ENCODE results near the gene LRRIQ3.

LRRIQ3 gene

GRCh38 chr1:74091371-74091770 is 106.6 kb downstream of the LRRIQ3 start:
- DNase-seq: no peak

- DNase-seq: no peak
Measured at GRCh38 chr1:74083128-74083527, 114.8 kb downstream of the LRRIQ3 start.

GRCh38 chr1:74065081-74065480 is 132.9 kb downstream of the LRRIQ3 start:
- no peak for DNase-seq

GRCh38 chr1:74057719-74058118 is 140.3 kb downstream of the LRRIQ3 start:
- DNase-seq: no peak

GRCh38 chr1:74053407-74053806 is 144.6 kb downstream of the LRRIQ3 start:
- no peak for DNase-seq

- no peak for DNase-seq
Measured at GRCh38 chr1:74050386-74050785, 147.6 kb downstream of the LRRIQ3 start.

GRCh38 chr1:74038042-74038441 is 159.9 kb downstream of the LRRIQ3 start:
- no peak for DNase-seq

- no peak for DNase-seq
Measured at GRCh38 chr1:74012583-74012982, 185.4 kb downstream of the LRRIQ3 start.

GRCh38 chr1:74011736-74012135 is 186.2 kb downstream of the LRRIQ3 start:
- no peak for DNase-seq

- DNase-seq: no peak
Measured at GRCh38 chr1:74010206-74010605, 187.8 kb downstream of the LRRIQ3 start.

- no peak for DNase-seq
Measured at GRCh38 chr1:74005533-74005932, 192.4 kb downstream of the LRRIQ3 start.

GRCh38 chr1:74003806-74004205 is 194.2 kb downstream of the LRRIQ3 start:
- DNase-seq: no peak

GRCh38 chr1:73998348-73998959 is 199.5 kb downstream of the LRRIQ3 start:
- DNase-seq: no peak

GRCh38 chr1:73980324-73981040 is 217.5 kb downstream of the LRRIQ3 start:
- no peak for DNase-seq

GRCh38 chr1:73979684-73980083 is 218.3 kb downstream of the LRRIQ3 start:
- no peak for DNase-seq

GRCh38 chr1:73978964-73979363 is 219.0 kb downstream of the LRRIQ3 start:
- DNase-seq: no peak
